GM23338 (cell line): ENCODE data around the gene TMCO1.
"Not testable (repeated sequence)": the region's sequence is repeated elsewhere in the genome, so short reads cannot be mapped to it uniquely, and the experiment has no call there.

ENCODE experiments used
- CREB1 ChIP-seq: fragments of 250-450 bp; sonication (Bioruptor Pico); IDR thresholded peaks from 2 replicates; pipeline ENCODE4 v1.5.0; 2020; ENCODE audit warnings: low read depth, mild to moderate bottlenecking, moderate library complexity
- EZH2 ChIP-seq: fragments of 200-600 bp; sonication (generic); IDR thresholded peaks from one replicate; pipeline ENCODE4 v1.8.0; 2017; ENCODE audit warnings: antibody characterized with exemption, mild to moderate bottlenecking, low read depth; ENCODE audit not compliant: unreplicated experiment
- POLR2AphosphoS5 ChIP-seq: IDR thresholded peaks from 2 replicates; pipeline ENCODE4 v1.6.1; 2016; ENCODE audit warnings: antibody characterized with exemption, low read depth
- STAT1 ChIP-seq: IDR thresholded peaks from one replicate; pipeline ENCODE4 v1.6.1; 2016; ENCODE audit warnings: antibody characterized with exemption; ENCODE audit not compliant: unreplicated experiment
- TF ChIP-seq, protein P1 (sequence below), 2 experiments: fragments of 200-600 bp in 1 of 2; sonication (generic) in 1 of 2; conservative IDR thresholded peaks; 2 replicates each; pipeline versions ENCODE4 v1.5.1 to v1.6.1; 2016 to 2017; ENCODE audit warnings: antibody characterized with exemption in 2 of 2, low read depth in 2 of 2, mild to moderate bottlenecking in 2 of 2, moderate library complexity in 1 of 2

DNA sequence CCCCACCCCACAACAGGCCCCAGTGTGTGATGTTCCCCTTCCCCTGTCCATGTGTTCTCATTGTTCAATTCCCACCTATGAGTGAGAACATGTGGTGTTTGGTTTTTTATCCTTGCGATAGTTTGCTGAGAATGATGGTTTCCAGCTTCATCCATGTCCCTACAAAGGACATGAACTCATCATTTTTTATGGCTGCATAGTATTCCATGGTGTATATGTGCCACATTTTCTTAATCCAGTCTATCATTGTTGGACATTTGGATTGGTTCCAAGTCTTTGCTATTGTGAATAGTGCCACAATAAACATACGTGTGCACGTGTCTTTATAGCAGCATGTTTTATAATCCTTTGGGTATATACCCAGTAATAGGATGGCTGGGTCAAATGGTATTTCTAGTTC, 9.5 kb upstream of the TMCO1 start:
- TF ChIP-seq, protein P1, sequence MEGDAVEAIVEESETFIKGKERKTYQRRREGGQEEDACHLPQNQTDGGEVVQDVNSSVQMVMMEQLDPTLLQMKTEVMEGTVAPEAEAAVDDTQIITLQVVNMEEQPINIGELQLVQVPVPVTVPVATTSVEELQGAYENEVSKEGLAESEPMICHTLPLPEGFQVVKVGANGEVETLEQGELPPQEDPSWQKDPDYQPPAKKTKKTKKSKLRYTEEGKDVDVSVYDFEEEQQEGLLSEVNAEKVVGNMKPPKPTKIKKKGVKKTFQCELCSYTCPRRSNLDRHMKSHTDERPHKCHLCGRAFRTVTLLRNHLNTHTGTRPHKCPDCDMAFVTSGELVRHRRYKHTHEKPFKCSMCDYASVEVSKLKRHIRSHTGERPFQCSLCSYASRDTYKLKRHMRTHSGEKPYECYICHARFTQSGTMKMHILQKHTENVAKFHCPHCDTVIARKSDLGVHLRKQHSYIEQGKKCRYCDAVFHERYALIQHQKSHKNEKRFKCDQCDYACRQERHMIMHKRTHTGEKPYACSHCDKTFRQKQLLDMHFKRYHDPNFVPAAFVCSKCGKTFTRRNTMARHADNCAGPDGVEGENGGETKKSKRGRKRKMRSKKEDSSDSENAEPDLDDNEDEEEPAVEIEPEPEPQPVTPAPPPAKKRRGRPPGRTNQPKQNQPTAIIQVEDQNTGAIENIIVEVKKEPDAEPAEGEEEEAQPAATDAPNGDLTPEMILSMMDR (conservative IDR thresholded peaks at IDR 0.05; ENCODE audit: low read depth in 2 of 2), result not testable (repeated sequence)
- TF ChIP-seq POLR2AphosphoS5; STAT1; EZH2; CREB1 (CRISPR knock-in tag): not testable (repeated sequence)
